HG03565 (cell line): ENCODE measurements around the gene TUBB1.
"Not testable (repeated sequence)": the region's sequence is repeated elsewhere in the genome, so short reads cannot be mapped to it uniquely, and the experiment has no call there.

ENCODE experiments used
- ATAC-seq: cut with Tn5 transposase; IDR thresholded peaks from one replicate; pipeline ENCODE4 v1.9.1; 2021; ENCODE audit warnings: mild to moderate bottlenecking, moderate library complexity; ENCODE audit not compliant: unreplicated experiment

The TUBB1 gene

DNA sequence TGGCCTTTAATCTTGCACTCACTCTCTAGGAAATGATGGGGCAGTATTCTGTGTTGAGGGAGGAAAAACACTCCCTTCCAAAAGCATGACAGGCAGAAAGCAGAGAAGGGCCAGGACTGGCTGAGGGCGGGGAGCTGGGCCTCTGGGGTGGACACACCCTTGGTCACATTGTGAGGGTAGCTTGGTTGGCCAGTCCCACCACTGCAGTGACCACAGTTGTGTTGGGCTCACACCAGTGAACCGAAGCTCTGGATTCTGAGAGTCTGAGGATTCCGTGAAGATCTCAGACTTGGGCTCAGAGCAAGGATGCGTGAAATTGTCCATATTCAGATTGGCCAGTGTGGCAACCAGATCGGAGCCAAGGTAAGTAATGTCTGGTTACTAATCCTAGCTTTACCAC lies at the start of gene TUBB1:
TSS of gene TUBB1 (plus strand) at position 213 of the 400 bp plus-strand sequence. CDS start at position 307, 94 bp downstream.
- no peak for ATAC-seq

DNA sequence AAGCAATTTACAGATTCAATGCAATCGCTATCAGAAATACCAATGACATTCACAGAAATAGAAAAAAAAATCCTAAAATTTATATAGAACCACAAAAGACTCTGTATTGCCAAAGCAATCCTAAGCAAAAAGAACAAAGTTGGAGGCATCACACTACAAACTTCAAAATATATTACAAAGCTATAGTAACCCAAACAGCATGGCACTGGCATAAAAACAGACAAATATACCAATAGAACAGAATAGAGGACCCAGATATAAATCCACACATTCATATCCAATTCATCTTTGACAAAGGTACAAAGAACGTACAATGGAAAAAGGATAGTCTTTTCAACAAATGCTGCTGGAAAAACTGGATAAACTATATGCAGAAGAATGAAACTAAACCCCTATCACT lies 49.8 kb upstream of the TUBB1 start:
- no peak for ATAC-seq

DNA sequence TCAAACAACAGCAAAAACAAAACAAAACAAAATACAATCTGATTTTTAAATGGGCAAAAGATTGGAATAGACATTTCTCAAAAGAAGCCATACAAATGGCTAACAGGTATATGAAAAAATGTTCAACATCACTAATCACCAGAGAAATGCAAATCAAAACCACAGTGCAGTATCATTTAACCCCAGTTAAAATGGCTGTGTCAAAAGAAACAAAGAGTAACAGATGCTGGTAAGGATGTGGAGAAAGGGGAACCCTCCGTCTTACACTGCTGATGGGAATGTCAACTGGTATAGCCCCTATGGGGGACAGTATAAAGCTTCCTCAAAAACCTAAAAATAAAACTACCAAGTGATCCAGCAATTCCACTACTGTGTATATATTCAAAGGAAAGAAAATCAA lies 49.1 kb upstream of the TUBB1 start:
- no peak for ATAC-seq

DNA sequence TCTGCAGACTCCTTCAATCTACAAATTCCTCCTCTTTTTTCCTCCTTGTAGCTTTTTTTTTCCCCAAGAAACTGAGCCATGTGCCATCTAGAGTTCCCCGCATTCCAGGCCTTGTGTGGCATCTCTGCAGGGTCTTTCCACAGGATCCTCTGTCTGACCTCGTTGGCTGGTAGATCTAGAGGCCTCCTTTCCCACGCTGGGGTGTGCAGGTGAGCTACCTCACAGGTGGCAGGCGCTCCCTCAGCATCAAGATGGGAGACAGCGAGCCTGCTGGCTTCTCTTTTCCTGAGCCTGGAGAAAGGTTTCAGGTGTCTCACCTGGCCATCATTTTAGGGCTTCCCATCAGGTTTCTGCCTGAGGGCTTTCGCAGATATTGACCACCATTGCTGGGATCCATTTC lies 47.8 kb upstream of the TUBB1 start:
- ATAC-seq, result no peak

DNA sequence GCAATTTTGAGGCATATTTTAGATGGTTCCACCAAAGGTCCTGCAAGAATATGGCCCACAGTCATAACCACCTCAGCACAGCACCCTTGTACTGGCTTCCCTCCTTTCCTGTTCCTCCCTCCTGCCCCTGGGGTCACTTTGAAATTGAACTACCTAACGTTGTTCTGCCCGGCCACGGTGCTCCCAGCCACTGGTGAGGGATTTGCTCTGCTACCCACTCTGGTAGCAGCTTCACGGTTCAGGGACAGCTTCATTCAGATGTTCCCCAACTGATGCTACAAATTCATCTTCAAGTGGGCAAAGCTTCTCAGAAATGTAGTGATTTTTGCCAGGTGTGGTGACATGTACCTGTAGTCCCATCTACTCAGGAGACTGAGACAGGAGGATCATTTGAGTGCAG lies 46.0 kb upstream of the TUBB1 start:
- ATAC-seq, result no peak

DNA sequence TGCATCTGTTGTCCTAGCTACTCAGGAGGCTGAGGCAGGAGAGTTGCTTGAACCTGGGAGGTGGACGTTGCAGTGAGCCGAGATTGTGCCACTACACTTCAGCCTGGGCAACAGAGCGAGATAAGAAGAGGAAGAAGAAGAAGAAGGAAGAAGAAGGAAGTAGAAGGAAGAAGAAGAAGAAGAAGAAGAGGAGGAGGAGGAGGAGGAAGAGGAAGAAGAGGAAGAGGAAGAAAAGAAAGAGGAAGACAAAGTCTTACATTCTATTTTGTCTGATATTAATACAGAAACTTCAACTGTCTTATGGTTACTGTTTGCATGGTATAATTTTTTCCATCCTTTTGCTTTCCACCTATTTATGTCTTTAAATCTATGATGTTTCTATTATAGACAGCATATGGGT lies 45.4 kb upstream of the TUBB1 start:
- no peak for ATAC-seq

DNA sequence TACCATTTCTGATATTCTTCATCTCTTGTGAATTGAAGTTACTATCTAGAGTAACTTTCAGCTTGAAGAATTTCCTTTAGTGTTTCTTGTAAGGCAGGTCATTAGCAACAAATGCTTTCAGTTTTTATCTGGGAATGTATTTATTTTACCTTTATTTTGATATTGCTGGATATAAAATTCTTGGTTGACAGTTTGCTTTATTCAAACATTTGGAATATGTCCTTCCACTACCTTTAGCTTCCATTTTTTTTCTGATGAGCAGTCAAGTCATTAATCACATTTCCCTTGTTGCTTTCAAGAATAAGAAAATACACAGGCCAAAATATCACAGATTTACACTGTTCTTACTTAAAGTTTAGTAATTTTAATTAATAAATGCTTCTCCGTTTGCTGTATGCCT lies 43.9 kb upstream of the TUBB1 start:
- no peak for ATAC-seq

DNA sequence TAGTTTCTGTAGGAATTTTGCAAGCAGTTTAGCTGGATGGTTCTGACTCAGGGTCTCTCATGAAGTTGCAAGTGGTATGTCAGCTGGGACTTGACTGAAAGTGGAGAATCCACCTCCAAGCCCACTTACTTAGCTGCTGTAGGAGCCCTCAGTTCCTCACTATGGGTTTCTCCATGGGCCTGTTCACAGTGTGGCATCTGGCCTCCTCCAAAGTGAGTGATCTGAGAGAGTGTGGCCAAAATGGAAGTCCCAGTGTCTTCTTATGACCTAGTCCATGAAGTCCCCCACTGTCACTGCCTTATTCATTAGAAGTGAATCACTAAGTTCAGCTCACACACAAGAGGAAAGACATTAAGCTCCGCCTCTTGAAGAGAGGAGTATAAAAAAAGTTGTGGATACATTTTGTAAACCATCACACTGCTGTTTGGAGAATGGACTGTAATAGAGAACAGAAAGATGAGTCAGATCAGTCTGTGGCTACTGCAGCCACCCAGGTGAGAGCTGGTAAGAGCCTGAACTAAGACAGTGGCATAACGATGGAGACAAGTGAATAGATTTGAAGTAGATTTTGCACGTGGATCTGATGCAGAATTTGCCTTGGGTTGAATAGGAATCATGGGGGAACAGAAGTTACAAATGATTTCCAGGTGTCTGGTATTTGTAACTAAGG lies 43.0 kb upstream of the TUBB1 start:
- ATAC-seq, result no peak

DNA sequence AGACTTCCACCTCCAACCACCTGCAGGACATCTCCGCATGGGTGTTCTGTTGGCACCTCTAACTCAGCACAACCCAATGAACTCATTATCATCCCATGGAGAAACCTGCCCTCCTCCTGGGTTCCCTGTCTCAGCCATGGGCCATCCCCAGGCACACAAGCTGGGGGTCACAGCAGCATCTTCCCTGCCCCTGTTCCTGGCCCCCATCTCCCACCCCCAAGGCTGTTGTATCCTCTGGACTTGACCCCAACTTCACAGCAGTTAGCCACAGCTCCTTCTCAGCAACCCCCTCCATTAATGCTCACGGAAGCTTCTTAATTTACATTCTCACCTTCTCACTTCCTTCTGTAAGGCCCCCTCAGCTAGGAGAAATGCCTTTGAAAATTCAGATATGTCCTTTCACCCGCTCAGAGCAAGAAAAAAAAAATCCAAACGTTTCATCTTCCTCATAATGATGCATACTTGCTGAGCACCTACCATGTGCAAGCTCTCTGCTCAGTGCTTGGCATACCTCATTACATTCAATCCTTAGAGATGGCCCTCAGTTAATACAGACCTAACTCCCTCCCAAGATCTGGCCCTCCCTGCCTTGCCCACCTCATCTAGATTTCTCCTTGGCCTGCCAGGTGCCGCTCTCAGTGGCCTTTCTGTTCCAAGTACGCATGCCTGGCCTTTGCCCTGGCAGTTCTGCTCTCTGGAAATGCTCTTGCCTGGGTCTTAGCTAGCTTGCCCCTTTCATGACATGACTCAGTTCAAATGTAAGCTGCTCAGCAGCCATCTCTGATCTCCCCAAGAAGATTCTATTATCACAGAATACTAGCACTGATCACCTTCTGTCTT lies 40.7 kb upstream of the TUBB1 start:
- no peak for ATAC-seq

DNA sequence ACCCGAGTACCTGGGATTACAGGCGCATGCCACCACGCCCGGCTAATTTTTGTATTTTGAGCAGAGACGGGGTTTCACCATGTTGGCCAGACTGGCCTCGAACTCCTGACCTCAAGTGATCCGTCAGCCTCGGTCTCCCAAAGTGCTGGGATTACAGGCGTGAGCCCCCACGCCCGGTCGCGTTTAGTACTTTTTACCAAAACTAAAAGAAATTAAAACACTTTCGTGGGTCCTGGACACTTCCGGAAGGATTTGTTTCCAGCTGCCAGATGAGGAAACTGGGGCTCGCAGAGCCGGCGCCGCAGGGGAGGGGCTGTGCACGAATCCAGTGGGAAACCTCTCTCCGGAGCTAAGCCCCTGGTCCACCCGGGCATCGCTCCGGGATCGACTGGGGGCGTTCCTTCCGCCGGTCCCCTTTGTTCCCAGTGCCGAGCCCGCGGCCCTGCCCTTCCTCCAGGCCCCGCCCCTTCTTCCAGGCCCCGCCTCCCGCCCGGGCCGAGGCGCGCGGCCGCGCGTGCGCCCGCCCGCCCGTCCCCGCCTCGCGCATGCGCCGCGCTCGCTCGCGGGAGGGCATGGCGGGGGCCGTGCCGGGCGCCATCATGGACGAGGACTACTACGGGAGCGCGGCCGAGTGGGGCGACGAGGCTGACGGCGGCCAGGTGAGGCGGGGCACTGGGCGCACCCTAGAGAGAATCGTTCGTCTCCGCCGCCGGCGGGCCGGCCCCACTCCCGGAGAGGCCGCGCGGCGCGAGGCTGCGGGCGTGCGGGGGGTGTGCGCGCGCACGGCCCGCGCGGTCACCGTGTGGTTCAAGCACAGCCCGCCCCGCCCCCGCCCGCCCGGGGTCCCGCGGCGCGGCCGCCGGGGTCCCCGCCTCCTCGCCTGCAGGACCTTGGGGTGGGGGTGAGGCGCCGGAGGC lies 38.3 kb upstream of the TUBB1 start, which contains the start of gene NELFCD:
TSS of gene NELFCD (plus strand) at position 546 of the 917 bp plus-strand sequence. CDS start at position 600, 54 bp downstream.
- peak; percentile 69 for ATAC-seq

DNA sequence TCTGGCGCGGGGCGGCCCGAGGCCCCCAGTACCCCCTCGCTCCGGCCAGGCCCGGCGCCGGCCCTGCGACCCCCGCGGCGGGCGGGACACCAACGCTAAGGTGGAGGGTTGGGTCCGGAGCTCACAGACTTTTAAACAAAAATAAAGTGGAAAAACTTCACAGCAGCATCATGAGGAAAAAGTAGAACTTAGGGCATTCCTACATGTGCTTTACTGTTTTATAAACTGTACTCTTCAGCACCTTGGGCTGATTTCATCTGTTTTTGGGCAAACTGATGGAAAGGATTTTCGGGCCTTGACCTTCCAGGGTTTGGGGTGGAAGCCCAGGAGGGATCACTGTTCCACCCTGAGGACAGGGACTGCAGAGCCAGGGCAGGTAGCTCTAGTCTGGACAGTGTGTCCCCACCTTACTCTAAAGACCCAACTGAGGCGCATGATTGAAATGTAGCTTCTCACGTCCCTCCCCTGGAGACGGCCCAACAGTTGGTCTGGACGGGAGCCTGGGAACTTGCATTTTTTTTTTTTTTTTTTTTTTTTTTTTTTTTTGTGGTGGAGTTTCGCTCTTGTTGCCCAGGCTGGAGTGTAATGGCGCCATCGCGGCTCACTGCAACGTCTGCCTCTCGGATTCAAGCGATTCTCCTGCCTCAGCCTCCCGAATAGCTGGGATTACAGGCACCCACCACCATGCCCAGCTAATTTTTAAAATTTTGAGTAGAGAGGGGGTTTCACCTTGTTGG lies 37.4 kb upstream of the TUBB1 start:
- ATAC-seq, result no peak

DNA sequence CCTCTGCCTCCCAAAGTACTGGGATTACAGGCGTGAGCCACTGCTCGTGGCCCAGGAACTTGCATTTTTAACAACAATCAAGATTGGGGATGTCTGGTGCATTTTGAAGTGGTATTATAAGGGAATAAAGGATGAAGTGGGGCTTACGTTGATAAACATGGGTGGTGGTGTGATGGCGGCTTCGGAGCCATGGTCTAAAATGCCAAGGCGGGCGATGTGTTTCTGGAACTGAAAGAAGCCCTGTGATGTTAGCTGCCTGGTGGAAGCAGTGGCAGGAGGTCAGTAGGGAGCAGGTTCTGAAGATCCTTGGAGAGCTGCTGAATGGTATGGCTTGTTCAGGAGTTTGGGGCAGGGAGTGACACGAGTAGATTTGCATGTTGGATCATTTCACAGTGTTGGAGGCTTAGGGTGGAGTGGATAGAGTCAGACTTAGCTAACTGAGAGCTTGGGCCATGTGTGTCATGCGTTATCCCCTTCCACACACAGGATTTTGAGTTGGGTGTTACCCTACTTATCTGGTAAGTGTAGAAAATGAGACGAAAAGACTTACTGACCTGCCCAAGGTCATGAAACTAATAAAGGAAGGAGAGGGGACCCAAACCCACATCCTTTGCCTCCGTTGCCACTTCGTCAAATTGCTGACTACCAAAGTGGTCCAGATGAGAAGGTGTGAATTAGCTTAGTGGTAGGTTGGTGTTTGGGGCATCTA lies 36.7 kb upstream of the TUBB1 start:
- no peak for ATAC-seq

DNA sequence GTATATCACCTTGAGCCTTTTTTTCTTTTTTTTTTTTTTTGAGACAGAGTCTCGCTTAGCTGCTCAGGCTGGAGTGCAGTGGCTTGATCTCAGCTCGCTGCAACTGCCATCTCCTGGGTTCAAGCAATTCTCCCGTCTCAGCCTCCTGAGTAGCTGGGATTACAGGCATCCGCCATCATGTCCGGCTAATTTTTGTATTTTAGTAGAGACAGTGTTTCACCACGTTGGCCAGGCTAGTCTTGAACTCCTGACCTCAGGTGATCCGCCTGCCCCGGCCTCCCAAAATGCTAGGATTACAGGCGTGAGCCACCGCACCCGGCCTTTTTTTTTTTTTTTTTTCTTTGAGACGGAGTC lies 36.1 kb upstream of the TUBB1 start:
- ATAC-seq, result not testable (repeated sequence)

DNA sequence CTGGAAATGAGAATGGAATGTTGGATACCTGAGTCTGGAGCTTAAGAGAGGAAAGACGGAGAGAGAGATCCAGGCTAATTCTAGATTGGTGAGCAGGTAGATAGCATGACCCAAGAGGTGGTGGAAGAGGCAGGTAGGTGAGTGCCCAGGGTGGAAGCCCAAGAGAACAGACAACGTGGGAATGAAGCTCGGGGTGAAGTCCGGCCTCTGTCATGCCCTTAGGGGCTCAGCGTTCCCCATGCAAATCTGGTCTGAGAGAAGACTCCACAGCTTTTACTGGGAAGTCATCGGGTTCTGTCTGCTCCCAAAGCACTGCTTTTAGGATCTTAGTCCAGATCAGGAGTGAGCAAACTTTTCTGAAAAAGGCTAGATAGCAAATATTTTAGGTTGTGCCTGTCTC lies 34.5 kb upstream of the TUBB1 start:
- ATAC-seq, result no peak

DNA sequence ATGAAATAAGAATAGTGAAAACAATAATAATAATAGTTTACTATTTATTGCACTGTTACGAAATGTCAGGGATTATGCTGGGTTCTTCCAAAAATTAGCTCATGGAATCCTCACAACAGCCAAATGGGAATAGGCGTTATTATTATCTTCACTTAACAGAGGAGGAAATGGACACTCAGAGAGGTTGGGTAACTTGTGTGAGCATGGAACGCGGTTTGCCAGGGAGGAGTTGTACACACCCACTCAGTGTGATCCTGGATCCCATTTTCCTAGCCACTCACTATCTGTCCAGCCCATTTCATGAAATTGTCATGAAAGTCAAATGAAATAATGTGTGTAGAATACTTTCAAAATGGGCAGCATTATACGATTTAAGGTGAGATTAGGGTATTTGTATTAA lies 33.6 kb upstream of the TUBB1 start:
- no peak for ATAC-seq

DNA sequence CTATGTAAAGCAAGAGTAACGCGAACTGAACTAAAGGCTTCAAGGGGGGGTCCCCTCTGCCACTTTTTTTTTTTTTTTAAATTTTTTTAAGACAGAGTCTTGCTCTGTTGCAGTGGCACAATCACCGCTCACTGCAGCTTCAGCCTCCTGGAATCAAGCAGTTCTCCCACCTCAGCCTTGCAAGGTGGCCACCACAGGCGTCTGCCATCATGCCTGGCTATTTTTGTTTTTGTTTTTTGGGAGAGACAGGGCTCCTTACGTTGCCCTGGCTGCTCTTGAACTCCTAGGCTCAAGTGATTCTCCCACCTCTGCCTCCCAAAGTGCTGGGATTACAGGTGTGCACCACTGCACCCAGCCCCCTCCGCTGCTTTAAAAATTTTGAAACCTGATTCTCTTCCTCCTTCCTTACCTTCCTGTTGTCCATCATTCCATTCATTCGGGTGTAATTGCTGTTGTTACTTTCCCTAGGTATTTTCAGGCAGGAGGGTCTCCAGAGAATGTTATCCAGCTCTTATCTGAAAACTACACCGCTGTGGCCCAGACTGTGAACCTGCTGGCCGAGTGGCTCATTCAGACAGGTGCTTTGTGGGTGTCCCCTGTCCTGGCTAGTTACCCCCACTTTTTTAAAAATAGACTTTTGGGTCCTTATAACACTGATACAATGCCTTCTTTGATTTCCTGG lies 32.8 kb upstream of the TUBB1 start:
- ATAC-seq, result no peak

DNA sequence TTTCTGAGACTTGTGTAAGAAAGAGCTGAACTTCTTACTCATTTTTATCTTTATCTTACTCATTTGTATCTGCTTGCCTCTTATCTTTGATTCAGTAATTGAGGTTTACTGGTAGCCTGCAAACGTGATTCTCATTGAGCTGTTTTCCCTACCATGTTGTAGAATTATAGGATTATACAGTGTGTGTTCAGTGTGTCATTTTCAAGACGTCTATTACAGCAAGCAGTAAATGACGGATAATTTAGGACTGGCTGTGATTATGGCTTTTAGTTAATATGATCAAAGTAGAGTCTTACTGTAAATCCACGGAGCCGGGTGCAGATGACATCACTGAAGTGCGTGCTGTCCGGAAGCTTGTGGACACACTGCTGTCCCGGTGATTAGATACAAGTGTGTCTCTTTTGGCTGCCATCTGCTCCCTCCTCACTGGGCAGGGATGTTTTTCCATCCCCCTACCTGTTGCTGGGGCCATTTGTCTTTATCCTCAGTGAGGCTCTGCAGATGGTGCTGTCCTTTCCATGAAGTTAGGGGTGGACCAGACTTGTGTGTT lies 32.2 kb upstream of the TUBB1 start:
- ATAC-seq, result no peak

DNA sequence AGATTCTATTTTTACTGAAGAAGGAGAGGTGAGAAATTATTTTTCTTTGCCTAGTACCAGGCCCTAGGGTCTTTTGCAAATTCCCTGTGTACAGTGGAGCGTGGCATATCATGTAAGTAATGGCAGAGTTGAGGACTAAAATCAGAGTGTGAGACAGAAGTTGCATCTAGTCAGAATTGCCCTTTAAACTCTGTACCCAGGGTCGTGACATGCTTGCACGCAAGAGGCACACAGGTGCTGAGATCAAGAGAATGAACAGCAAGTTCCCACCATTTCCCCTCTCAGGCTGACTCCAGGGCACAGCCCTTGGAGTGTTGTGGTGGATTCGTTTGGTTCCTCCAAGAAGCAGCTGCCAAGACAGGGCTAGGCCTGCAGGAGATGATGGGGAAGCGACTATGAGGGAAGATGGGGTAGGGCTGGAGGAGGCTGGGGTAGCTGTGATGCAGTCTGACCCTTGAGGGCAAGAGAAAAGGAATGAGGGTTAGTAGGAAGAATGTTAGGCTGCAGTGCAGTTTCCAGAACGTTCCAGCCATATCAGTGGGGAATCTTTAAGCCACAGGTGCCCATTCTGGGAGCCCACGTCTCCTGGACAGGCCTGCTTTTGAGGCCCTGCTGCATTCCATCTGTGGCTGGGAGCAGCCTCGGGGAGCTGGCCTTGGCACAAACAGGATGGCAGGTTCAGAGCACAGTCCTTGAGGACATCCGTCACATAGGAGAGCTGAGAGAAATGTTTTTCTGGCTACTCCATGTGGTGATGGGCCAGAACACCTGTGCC lies 31.3 kb upstream of the TUBB1 start:
- ATAC-seq, result no peak

DNA sequence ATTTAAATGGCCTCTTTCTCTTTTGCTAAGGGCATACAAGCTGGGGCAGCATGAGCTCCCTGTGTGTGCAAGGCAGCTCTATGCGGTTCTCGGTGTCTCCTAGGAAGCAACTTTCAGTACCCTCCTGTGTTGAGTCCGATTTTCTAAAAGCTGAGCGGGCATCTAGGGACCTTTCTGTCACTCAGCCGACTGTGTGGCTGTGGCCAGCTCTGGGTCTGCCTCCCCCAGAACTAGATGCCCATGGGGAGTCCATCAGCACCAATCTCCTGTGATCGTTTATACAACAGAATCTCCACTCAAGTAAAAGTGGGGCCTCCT lies 30.7 kb upstream of the TUBB1 start:
- no peak for ATAC-seq
